ENCODE results near the gene ACTN4.

The ACTN4 gene

GRCh38 chr19:38722947-38723605, 75.6 kb downstream of the ACTN4 start:
- no peak overlapping the region for H3K4me3 ChIP-seq (ENCODE audit: low read length)
- TF ChIP-seq, protein P1, sequence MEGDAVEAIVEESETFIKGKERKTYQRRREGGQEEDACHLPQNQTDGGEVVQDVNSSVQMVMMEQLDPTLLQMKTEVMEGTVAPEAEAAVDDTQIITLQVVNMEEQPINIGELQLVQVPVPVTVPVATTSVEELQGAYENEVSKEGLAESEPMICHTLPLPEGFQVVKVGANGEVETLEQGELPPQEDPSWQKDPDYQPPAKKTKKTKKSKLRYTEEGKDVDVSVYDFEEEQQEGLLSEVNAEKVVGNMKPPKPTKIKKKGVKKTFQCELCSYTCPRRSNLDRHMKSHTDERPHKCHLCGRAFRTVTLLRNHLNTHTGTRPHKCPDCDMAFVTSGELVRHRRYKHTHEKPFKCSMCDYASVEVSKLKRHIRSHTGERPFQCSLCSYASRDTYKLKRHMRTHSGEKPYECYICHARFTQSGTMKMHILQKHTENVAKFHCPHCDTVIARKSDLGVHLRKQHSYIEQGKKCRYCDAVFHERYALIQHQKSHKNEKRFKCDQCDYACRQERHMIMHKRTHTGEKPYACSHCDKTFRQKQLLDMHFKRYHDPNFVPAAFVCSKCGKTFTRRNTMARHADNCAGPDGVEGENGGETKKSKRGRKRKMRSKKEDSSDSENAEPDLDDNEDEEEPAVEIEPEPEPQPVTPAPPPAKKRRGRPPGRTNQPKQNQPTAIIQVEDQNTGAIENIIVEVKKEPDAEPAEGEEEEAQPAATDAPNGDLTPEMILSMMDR (conservative IDR thresholded peaks at IDR 0.05; ENCODE audit: low read depth, low read length), result no peak
- no peak for DNase-seq (ENCODE audit: low read depth)

GRCh38 chr19:38723606-38723965, 76.1 kb downstream of the ACTN4 start:
- DNase-seq (ENCODE audit: low read depth), result no peak
- H3K4me3 ChIP-seq (ENCODE audit: low read length), result no peak overlapping the region
- TF ChIP-seq, protein P1 (conservative IDR thresholded peaks at IDR 0.05; ENCODE audit: low read depth, low read length), result no peak

GRCh38 chr19:38723990-38724854, 76.8 kb downstream of the ACTN4 start:
- no peak for DNase-seq (ENCODE audit: low read depth)
- no peak overlapping the region for H3K4me3 ChIP-seq (ENCODE audit: low read length)
- TF ChIP-seq, protein P1 (conservative IDR thresholded peaks at IDR 0.05; ENCODE audit: low read depth, low read length), result no peak

- TF ChIP-seq, protein P1 (conservative IDR thresholded peaks at IDR 0.05; ENCODE audit: low read depth, low read length), result no peak
- DNase-seq (ENCODE audit: low read depth), result no peak
- H3K4me3 ChIP-seq (ENCODE audit: low read length), result no peak overlapping the region
Measured at GRCh38 chr19:38725469-38726283, 78.2 kb downstream of the ACTN4 start.

GRCh38 chr19:38726284-38726673, 78.8 kb downstream of the ACTN4 start:
- no peak overlapping the region for H3K4me3 ChIP-seq (ENCODE audit: low read length)
- TF ChIP-seq, protein P1 (conservative IDR thresholded peaks at IDR 0.05; ENCODE audit: low read depth, low read length), result no peak
- DNase-seq (ENCODE audit: low read depth), result no peak

DNA sequence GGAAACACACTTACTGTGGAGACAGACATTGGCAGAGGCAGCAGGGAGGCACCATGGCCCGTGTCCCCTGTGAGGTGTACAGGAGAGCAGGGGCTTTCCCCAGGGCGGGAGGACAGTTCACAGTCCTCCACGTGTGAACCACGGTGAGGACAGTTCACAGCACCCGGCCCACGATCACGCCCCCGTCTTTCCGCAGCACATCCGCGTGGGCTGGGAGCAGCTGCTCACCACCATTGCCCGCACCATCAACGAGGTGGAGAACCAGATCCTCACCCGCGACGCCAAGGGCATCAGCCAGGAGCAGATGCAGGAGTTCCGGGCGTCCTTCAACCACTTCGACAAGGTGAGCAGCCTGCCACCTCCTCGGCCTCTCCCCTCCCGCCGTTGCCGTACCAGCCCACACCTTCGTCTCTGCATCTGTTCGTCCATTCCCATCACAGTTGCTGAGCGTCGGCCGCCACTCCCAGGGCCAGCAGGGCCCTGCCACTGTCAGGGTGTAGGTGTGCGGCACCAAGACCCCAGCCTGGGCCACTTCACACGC, 79.4 kb downstream of the ACTN4 start:
- no peak overlapping the region for H3K4me3 ChIP-seq (ENCODE audit: low read length)
- TF ChIP-seq, protein P1 (conservative IDR thresholded peaks at IDR 0.05; ENCODE audit: low read depth, low read length), result no peak
- DNase-seq (ENCODE audit: low read depth), result no peak
